HL-60 (cell line): ENCODE results near the gene ITGBL1.

ENCODE experiments used
- DNase-seq, 2 experiments: peaks; one replicate each; pipeline ENCODE4 v3.0.0-alpha.2; 2010 to 2020; ENCODE audit warnings: low read depth in 1 of 2, low spot score in 1 of 2
- H3K27ac ChIP-seq: fragments of 250-450 bp; sonication (Bioruptor Pico); replicated peaks from 2 replicates; pipeline ENCODE4 v1.5.1; 2020; ENCODE audit warnings: mild to moderate bottlenecking, moderate library complexity
- H3K27me3 ChIP-seq: fragments of 250-450 bp; sonication (Bioruptor Pico); 2 replicates; pipeline ENCODE4 v1.5.1; 2021; ENCODE audit warnings: mild to moderate bottlenecking, moderate library complexity; ENCODE audit not compliant: insufficient read depth, poor library complexity, severe bottlenecking
- H3K4me3 ChIP-seq: replicated peaks from 2 replicates; pipeline ENCODE4 v1.5.1; 2011; ENCODE audit warnings: mild to moderate bottlenecking, control low read depth, low read length; ENCODE audit not compliant: insufficient read depth
- GABPA ChIP-seq: IDR thresholded peaks from 2 replicates; pipeline ENCODE4 v1.6.1; 2012; ENCODE audit warnings: low read depth
- POLR2AphosphoS5 ChIP-seq: IDR thresholded peaks from 2 replicates; pipeline ENCODE4 v1.6.1; 2012; ENCODE audit warnings: low read depth
- SPI1 ChIP-seq: IDR thresholded peaks from 2 replicates; pipeline ENCODE4 v1.6.1; 2012; ENCODE audit warnings: low read depth, mild to moderate bottlenecking, borderline replicate concordance
- TF ChIP-seq, protein P1 (sequence below): IDR thresholded peaks from one replicate; pipeline ENCODE4 v1.5.1; 2011; ENCODE audit warnings: low read length, control low read depth, inconsistent platforms; ENCODE audit not compliant: insufficient read depth
- TF ChIP-seq, protein P2 (sequence below): IDR thresholded peaks from 2 replicates; pipeline ENCODE4 v1.6.1; 2012; ENCODE audit warnings: low read depth; ENCODE audit not compliant: insufficient replicate concordance

Gene ITGBL1

DNA sequence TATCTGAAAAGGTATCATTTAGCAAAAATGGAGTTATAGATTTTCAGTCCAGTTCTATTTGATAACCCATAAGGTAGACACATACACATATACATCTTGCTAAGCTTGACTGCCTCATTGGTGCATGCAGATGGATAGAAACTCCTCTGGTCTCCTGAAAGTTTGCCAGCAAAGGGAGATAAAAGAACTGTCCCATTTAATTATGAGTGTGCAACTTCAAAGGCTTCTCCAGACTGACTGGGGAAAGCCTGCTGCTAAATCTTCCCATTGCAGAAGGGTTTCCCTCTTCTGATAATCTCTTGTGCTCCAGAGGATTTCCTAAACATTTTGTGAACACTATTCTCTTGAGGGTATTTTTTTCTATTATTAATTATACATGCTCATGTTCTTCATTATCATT is 131.9 kb downstream of the ITGBL1 start:
- Histone ChIP-seq H3K27ac (no peak overlapping the region), H3K27me3 (no peaks in the 10 kb centered on the region), H3K4me3 (no peak overlapping the region)
- DNase-seq: no peak
- TF ChIP-seq GABPA (no peak), POLR2AphosphoS5 (no peak), SPI1 (no peak)
- TF ChIP-seq, protein P1, sequence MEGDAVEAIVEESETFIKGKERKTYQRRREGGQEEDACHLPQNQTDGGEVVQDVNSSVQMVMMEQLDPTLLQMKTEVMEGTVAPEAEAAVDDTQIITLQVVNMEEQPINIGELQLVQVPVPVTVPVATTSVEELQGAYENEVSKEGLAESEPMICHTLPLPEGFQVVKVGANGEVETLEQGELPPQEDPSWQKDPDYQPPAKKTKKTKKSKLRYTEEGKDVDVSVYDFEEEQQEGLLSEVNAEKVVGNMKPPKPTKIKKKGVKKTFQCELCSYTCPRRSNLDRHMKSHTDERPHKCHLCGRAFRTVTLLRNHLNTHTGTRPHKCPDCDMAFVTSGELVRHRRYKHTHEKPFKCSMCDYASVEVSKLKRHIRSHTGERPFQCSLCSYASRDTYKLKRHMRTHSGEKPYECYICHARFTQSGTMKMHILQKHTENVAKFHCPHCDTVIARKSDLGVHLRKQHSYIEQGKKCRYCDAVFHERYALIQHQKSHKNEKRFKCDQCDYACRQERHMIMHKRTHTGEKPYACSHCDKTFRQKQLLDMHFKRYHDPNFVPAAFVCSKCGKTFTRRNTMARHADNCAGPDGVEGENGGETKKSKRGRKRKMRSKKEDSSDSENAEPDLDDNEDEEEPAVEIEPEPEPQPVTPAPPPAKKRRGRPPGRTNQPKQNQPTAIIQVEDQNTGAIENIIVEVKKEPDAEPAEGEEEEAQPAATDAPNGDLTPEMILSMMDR: no peak
- TF ChIP-seq, protein P2, sequence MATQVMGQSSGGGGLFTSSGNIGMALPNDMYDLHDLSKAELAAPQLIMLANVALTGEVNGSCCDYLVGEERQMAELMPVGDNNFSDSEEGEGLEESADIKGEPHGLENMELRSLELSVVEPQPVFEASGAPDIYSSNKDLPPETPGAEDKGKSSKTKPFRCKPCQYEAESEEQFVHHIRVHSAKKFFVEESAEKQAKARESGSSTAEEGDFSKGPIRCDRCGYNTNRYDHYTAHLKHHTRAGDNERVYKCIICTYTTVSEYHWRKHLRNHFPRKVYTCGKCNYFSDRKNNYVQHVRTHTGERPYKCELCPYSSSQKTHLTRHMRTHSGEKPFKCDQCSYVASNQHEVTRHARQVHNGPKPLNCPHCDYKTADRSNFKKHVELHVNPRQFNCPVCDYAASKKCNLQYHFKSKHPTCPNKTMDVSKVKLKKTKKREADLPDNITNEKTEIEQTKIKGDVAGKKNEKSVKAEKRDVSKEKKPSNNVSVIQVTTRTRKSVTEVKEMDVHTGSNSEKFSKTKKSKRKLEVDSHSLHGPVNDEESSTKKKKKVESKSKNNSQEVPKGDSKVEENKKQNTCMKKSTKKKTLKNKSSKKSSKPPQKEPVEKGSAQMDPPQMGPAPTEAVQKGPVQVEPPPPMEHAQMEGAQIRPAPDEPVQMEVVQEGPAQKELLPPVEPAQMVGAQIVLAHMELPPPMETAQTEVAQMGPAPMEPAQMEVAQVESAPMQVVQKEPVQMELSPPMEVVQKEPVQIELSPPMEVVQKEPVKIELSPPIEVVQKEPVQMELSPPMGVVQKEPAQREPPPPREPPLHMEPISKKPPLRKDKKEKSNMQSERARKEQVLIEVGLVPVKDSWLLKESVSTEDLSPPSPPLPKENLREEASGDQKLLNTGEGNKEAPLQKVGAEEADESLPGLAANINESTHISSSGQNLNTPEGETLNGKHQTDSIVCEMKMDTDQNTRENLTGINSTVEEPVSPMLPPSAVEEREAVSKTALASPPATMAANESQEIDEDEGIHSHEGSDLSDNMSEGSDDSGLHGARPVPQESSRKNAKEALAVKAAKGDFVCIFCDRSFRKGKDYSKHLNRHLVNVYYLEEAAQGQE: no peak

DNA sequence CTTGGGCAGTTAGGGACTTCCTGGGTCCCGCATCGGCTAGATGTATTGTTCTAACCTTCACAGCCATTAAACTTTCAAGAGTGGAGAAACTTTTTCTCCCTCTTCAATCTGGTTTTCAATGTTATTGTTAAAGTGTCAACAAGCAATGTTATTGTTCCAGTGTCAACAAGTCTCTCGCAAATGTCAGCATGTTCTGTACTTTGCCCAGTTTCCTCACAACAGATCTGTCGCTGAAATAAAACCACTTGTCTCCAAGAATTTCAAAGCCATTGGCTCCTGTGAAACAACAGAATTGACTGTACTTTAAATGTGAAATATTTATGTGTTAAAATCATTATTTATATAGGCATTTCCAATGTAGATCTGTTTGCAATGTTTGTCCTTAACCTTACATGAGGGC is 138.0 kb downstream of the ITGBL1 start:
- no peak for DNase-seq
- Histone ChIP-seq H3K27me3 (no peaks in the 10 kb centered on the region), H3K27ac (no peak overlapping the region), H3K4me3 (no peak overlapping the region)
- TF ChIP-seq, protein P1: no peak
- TF ChIP-seq POLR2AphosphoS5: no peak
- TF ChIP-seq SPI1: no peak
- TF ChIP-seq, protein P2: no peak
- no peak for TF ChIP-seq GABPA

DNA sequence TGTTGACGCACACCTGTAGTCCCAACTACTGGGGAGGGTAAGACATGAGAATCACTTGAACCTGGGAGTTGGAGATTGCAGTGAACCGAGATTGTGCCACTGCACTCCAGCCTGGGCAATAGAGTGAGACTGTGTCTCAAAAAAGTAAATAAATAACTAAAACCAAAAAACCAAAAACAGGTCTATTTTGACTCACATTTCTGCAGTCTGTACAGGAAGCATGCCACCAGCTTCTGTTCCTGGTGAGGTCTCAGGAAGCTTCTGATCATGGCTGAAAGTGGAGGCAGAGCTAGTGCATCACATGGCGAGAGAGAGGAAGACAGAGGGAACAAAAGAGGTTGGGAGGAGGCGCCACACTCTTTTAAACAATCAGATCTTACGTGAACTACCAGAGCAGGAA is 142.5 kb downstream of the ITGBL1 start:
- H3K4me3 ChIP-seq: no peak overlapping the region
- no peaks in the 10 kb centered on the region for H3K27me3 ChIP-seq
- no peak overlapping the region for H3K27ac ChIP-seq
- DNase-seq: no peak
- TF ChIP-seq POLR2AphosphoS5: no peak
- no peak for TF ChIP-seq GABPA
- TF ChIP-seq, protein P1: no peak
- TF ChIP-seq SPI1: no peak
- TF ChIP-seq, protein P2: no peak
